HG03135 (cell line): ENCODE results near the gene WWC1.
"Not testable (repeated sequence)": the region's sequence is repeated elsewhere in the genome, so short reads cannot be mapped to it uniquely, and the experiment has no call there.

Source experiments
- ATAC-seq: cut with Tn5 transposase; IDR thresholded peaks from one replicate; pipeline ENCODE4 v1.9.1; 2021; ENCODE audit warnings: mild to moderate bottlenecking, moderate library complexity; ENCODE audit not compliant: unreplicated experiment

Gene WWC1

DNA sequence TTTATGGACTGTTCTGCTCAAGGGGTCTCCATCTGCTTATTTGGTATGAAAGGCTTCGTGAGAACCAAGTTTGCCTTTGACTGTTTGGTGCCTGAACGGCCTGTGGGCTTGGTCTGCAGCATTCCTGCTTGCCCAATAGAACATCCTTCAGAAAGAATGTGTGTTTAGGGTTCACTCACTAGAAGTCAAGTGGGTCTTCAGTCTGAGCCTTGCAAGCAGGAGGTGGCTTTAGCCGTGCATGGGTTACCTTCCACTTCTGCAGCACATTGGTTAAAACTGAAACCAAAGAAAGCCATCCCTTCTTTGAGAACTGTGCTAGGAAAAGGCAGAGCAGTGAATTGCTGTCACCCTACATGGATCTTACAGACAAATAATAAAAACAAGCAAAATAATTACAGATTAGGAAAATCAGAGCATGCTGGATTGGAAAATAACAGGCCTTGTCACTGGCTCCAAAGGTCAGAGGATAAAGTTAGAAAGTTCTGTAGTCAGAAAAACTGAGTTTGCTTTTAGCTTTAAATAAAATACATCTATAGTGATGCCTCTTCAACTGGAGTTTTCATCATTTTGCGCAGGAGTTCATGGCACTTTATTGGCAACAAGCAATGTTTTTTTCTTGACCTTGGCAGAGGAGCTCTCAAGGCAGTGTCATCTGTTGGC is 16.6 kb downstream of the WWC1 start:
- no peak for ATAC-seq

DNA sequence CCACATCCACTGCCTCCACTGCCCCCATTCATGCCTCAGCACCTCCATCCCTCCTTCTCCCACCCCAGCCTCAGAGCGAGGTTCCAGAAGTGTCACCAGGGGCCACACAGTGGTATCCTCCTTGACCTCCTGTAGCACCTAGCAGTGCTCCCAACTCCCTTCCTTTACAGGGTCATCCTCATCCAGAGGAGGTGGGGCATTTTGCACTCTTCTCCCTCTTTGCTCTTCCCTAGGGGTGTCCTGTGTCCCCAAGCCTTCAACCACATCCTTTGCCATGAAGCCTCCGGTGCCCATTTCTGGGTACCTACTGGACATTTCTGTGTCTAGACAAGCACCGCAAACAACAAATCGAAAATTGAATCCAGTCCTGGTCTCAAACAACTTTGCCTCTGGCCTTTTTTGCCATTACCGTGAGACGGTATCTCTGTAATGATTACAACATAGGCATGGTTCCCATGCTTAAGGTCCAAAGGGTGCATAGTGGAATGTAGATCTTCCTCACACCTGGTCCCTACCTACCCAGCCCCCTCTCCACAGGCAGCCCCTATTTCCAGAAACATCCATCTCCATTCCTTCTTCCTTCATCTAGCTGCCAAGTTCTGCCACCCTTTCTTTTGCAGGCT is 17.6 kb downstream of the WWC1 start:
- ATAC-seq: no peak

DNA sequence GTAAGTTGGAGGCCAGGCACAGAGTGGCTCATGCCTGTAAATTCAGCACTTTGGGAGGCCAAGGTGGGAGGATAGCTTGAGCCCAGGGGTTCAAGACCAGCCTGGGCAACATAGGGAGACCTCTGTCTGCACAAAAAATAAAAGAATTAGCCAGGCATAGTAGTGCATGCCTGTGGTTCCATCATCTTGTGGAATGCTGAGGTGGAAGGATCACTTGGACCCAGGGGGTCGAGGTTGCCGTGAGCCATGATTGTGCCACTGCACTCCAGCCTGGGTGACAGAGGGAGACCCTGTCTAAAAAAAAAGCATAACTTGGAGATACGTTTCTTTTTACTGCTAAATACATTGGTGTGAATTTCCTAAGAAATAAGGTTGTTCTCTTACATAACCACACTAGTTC is 19.1 kb downstream of the WWC1 start:
- not testable (repeated sequence) for ATAC-seq

DNA sequence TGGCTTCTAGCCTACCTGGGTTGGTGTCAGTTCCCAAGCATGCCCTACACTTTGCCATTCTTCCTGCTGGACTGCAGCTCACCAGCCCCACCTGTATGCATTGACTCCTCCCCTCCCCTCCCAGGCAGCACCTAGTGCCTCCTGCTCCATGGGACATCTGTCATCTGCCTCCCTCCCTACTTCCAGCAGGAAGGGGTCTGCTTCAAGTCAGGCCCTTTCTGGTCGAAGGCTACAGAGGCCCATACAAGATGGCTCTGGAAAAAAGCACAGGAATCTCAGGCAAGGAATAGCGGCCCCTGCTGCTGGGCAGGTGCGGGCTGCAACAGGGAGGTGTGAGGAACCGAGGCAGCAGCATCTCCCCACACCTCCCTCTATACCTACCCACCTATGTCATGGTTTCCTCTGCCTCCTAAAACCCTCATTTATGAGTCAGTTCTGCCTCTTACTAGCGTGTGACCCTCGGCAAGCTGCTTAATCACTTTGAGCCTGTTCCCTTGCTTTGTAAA is 19.7 kb downstream of the WWC1 start:
- no peak for ATAC-seq

DNA sequence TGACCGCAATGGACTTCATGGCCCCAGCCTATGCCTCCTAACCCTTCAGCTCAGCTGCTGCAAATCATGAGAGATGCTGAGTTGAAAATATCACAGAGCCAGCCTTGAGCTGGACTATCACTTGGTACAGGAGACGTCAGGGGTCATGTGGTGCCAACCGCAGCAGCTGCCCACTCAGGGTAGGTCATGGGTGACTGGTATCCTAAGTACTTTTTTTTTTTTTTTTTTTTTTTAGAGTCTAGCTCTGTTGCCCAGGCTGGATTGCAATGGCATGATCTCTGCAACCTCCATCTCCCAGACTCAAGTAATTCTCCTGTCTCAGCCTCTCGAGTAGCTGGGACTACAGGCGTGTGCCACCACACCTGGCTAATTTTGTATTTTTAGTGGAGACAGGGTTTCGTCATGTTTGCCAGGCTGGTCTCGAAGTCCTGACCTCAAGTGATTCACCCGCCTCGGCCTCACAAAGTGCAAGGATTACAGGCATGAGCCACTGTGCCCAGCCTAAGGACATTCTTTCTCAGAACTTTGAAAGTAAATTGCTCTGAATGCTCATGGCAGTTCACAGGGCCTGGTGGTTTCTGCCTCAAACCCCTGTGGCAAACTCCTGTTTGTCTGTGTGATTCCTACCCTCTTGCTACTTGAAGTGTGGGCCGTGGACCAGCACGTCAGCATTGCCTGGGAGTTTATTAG is 21.3 kb downstream of the WWC1 start:
- no peak for ATAC-seq

DNA sequence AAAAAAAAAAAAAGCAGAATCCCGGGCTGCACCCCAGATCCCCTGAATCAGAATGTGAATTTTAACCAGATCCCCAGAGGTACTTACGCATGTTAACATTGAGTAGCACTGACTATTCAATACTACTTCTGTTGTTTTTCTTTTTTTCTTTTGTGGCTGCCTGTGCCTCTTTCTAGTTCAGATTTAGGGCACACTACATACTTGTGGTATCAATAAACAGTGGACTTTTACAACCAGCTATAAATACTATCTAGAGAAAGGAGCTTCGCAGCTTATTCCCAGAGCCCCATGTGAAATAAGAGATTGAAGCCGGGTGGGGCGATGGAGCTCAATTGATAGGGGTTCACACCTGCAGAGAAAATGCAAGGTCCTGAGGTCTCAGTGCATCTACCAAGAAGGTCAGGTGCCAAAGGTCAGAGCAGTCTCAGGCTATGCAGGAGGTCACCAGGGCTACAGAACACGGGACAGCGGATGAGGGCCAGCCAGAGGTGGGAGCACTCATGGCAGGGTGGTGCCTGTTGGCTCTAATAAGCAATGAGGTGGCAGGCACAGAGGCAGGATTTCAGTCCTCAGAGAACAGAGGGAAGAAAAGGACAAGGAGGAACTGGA is 22.3 kb downstream of the WWC1 start:
- no peak for ATAC-seq

DNA sequence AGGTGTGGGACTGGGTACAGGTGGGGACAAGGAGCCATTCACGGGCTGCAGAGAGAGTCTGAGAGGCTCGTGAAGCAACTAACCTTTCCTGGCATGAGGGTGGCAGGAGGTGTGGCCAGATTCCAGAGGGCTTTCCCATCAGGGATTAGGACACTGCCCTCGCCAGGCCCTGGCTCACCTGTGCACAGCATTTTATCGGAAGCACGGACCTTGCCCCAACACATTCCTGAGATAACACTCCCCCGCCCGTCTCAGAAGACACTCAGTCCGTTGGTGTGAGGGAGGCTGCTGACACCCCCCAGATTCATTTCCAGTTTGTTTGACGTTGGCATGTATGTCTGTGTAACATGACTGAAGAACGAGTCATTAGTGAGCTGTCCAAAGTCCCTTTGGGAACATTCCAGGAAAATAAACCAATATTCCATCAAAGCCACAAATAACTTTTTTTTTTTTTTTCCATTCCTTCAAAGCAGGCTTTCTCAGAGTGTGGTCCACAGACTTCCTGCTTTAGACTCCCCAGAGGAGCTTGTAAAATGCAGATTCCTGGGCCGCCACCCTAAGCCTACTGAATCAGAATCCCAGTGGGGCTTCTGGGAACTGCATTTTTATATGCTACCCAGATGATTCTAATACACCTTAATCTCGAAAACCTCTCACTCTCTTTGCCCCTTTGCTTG is 23.4 kb downstream of the WWC1 start:
- ATAC-seq: no peak

DNA sequence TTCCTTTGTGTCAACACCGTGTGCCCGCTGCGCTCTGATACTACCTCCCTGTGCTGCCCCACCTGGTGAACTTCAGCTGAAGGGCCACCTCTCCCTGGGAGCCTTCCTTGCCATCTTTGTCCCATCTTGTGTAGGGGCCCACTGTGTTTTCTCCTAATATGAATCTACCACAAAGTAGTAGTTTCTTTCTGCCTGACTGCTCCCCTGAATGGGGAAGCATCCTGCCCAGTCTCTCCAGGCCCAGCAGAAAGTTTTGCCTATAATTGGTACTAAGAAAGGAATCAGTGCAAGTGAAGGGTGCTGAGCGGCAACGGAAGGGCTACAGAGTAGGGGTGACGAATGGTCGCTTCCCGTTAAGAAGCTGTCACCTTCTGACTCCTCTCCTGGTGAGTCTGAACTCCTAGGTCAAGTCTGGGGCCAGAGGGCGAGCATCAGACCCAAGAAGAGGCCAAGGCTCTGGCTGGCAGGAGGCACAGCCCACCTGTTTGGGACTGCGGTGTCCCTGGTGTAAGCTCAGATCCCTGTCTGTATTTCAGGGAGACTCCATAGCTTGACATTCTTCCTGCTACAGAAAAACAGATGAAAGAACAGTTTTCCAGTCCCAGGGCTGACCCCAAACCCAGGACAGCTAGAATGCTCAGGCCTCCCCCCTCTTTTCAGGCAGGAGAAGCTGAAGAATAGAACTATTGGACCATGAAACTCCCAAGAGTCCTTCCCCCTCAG is 24.1 kb downstream of the WWC1 start:
- no peak for ATAC-seq

DNA sequence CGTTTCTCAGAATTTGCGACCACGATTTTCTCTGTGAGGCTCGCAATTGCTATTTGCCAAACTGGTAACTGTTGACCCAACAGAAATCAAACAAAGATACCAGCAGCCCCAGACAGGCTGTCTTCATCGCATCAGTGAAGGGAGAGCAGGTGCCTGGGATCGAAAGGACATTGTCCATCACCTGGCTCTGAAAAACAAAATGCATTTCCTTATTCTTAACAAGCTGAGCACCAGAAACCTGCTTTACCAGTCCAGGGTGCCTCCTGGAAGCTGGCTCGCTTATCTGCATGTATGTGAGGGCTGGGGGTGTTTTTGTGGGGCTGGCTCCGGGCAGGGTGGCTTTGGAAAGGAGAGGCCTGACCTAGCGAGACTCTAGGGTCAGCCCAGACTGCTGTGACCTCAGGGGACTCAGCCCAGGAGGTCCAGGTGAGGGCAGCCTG is 24.7 kb downstream of the WWC1 start:
- ATAC-seq: no peak

DNA sequence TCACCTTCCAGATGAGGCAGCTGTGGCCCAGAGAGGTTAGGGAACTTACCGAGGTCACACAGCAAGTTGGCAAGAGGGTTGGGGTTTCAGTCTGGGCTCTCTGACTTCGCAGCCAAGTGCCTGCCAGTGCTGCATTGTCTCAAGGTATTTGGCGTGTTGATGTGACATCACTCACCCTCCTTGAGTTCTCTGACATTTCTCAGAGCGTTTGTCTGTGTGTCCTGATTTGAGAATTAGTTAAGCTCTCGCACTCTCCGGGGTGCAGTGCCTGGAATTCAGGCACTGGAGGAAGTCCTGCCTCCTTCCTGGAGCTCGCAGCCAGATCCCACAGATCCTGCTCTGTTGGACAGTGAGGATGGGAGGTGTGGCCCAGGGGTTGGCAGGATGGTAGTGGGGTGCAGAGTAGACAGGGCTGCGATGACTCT is 25.7 kb downstream of the WWC1 start:
- ATAC-seq: no peak

DNA sequence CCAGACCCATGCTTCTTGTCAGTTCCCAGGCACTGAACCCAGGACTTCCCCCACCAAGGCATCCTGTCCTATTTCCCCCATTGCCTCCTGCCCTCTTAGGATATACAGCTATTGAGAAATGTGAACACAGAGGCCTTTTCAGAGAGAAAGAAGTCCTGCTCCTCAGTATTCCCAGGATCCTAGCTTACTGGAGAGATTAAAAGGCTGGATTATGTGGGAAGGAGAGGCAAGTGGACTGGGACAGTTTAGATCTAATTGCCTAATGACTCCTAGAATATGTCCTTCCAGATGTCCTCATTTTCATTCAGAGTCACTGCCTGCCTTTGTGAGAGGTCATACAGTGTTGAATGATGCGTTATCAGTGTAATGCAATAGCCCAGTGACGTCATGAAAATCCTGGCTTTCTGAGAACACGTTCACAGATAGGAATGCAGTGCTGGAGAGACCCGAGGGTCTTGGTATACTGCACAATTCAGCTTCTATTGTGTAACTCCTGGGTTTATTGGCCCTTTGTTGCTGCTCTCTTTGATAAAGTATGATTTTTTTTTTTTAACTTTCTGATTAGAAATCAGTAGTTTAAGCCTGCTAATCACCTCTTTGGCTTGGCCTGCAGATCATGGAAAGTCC is 26.2 kb downstream of the WWC1 start:
- no peak for ATAC-seq

DNA sequence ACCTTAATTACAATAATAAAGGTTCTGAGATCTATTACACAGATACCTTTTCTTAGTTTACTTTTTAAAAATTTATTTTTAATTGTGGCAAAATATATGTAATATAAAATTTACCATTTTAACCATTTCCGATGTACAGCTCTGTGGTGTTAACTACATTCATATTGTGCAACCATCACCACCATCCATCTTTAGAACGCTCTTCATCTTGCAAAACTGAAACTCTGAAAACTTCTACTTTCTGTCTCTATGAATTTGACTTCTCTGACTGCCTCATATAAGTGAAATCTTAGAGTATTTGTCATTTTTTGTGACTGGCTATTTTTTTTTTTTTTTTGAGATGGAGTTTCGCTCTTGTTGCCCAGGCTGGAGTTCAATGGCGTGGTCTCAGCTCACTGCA is 26.8 kb downstream of the WWC1 start:
- no peak for ATAC-seq

DNA sequence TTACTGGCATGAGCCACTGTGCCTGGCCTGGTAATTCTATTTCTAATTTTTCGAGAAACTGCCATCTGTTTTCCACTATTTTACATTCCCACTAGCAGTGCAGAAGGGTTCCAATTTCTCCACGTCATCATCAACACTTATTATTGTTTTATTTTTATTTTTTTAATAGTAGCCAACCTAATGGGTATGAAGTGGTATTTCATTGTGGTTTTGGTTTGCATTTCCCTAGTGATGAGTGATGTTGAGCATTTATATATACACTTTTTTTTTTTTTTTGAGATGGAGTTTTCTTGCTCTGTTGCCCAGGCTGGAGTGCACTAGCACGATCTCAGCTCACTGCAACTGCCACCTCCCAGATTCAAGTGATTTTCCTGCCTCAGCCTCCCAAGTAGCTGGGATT is 28.3 kb downstream of the WWC1 start:
- ATAC-seq: no peak

DNA sequence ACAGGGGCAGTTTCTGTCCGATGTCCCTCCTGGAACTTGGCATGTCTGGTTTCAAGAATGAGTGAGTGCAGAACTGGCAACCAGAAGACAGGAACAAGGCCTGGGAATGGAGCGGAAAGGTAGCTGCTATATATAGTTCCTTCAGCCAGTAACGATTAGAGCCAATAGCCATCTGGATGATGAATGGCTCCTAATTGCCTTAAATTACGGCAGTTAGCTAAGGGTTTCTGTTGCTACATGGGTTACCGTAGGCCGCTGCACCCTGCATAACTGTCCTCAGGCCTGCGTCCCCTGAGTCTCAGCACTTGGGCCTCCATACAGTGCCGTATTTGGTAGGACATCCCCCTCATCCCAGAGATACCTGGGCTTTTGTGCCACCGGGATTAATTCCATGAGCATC is 29.4 kb downstream of the WWC1 start:
- ATAC-seq: no peak

DNA sequence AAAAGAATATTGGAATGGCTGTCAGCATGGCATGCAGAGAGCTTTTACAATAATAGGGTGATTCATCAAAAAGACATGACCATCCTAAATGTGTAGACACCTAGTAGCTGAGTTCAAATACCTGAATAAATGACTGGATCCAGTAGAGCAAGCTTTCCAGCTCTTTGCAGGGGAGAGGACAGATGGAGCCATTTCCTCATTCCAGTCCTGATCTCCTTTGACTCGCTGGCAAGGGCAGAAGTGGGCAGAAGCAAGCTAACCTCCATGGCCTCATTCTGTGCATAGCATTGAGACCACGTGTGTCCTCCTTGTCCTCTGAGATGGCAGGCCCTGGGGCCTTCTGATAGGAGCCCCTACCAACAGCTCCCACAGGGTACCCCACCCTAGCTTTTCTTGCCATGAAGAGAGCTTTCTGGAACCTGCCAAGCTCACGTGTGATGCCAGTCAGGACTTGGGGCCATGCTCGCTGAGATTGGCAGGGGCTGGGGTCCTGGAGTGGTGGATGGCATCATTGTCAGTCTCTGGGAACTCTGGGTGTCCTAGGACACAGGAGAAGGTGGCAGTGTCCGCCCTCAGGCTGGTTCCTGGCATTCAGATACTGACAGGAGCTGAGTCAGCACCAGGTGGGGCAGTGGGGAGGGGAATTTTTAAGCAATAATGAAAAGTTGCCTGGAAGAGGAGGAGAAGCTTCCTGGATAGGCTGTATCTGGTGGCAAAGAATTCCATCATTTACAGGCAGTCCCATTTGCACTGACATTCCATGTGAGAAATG is 33.6 kb downstream of the WWC1 start:
- no peak for ATAC-seq

DNA sequence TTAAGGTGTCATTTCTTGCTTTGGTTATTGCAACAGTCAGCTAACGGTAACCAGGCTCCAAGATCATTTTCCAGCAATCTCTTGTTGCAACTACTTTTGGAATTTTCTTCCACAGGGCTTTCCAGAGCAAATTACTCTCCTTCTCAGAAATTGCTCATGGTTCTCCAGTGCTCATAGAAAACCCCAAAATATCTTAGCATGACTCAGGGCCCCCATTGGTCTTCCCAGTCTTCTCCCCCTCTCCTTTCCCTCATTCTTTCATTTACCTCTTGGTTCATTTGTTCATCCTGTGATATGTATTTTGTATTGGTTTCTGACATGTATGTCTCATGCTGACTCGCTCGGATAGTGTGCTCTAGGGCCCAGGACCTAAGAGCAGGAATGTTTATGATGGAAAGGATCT is 35.6 kb downstream of the WWC1 start:
- ATAC-seq: no peak

DNA sequence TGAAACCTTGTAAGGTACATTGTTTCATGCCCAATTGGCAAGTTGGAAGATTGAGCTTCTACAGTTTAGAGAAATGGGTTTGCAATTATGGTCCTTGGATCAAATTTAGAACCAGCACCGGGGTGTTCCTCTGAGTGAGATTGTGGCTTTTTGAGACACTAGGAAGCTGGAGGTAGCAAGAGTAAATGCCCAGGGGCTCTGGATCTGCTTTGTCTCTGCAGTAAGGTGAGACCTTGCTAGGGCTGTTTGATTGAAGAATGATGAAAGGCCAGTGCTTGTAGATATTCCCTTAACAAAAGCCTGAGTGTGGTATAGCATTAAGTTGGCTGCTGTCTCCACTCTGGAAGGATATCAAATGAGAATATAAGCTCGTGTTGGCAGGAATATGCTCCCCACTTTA is 36.0 kb downstream of the WWC1 start:
- no peak for ATAC-seq

DNA sequence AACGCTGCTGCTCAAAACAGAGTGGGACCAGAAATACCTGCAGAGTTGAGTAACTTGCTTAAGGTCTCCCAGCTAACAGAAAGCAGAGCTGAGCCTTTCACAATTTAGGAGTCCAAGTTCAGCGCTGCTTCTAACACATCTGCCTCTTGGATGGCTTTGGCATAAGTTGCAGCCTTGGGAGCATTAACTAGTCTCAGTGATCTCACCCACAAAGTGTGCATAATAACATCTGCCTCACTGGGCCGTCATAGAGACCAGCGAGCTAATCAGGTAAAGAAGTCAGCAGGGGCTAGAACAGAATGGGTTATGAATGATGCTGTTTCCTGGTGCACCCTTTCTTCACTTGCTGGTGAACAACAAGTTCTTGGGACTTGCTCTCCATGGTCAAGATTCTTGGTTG is 36.5 kb downstream of the WWC1 start:
- no peak for ATAC-seq

DNA sequence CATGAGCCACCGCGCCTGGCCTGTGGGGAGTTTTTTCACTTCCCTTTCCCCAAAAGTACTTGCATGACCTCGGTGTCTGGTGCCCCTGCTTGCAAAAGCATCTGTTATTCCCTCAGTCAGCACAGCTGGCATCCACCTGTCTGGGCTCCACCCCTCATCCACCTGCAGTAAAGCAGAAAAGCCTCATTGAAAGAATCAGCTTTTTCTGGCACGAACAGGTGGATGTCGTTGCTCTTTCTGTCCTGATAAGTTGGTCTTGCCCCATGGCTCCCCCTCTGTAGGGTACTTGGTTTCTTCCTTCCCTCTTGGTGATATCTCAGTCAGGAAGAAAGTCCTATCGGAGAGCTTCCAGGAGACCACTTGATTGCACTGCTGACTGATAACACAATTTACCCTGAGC is 37.4 kb downstream of the WWC1 start:
- no peak for ATAC-seq
